ENCODE data around the gene AMN. TPM values are rescaled to one million over a fixed set of nuclear protein-coding genes. Genes with fewer than 3 reads are reported as not detected.

Gene AMN
- total RNA-seq, 1 donor from 2014 or later = 0.35 TPM

- H3K27me3 Mint-ChIP-seq = no peaks in the 10 kb centered on the region
- no peaks in the 10 kb centered on the region for H3K9me3 Mint-ChIP-seq
- no peak overlapping the region for H3K4me3 Mint-ChIP-seq
- peaks cover 4% of the 10 kb centered on the region for H3K36me3 Mint-ChIP-seq (ENCODE audit: low read depth)
- intact Hi-C loops (cut with micrococcal nuclease) = no loop called here
- no peak for DNase-seq
- no peak overlapping the region for H3K27ac Mint-ChIP-seq
- no peaks in the 10 kb centered on the region for H3K4me1 Mint-ChIP-seq
Observed at GRCh38 chr14:102913341-102914211, 8.9 kb upstream of the AMN start.

- intact Hi-C loops (cut with micrococcal nuclease) = loop anchor here (5.0 kb wide), 1 partner anchor 137 kb away; the partner anchor contains the start of gene TRAF3
- Mint-ChIP-seq H3K4me1 (no peaks in the 10 kb centered on the region), H3K27me3 (no peaks in the 10 kb centered on the region), H3K27ac (no peak overlapping the region), H3K36me3 (ENCODE audit: low read depth) (peaks cover 4% of the 10 kb centered on the region), H3K4me3 (no peak overlapping the region), H3K9me3 (no peaks in the 10 kb centered on the region)
- DNase-seq = no peak
Observed at GRCh38 chr14:102914474-102915291, 7.8 kb upstream of the AMN start.

- intact Hi-C loops (cut with micrococcal nuclease) = loop anchor here (5.0 kb wide), 1 partner anchor 138 kb away; the partner anchor contains the start of gene TRAF3
- H3K36me3 Mint-ChIP-seq (ENCODE audit: low read depth) = peaks cover 4% of the 10 kb centered on the region
- H3K4me3 Mint-ChIP-seq = no peak overlapping the region
- H3K9me3 Mint-ChIP-seq = no peaks in the 10 kb centered on the region
- H3K27me3 Mint-ChIP-seq = no peaks in the 10 kb centered on the region
- H3K27ac Mint-ChIP-seq = no peak overlapping the region
- no peak for DNase-seq
- H3K4me1 Mint-ChIP-seq = no peaks in the 10 kb centered on the region
Observed at GRCh38 chr14:102915292-102916110, 7.0 kb upstream of the AMN start.

GRCh38 chr14:102916347-102917055 lies 6.0 kb upstream of the AMN start:
- Mint-ChIP-seq H3K27me3 (no peaks in the 10 kb centered on the region), H3K4me3 (no peak overlapping the region), H3K9me3 (no peaks in the 10 kb centered on the region), H3K27ac (peak overlapping the region; percentile 25), H3K36me3 (ENCODE audit: low read depth) (peaks cover 2% of the 10 kb centered on the region), H3K4me1 (no peaks in the 10 kb centered on the region)
- DNase-seq = no peak
- intact Hi-C loops (cut with micrococcal nuclease) = loop anchor here (5.0 kb wide), 1 partner anchor 139 kb away; the partner anchor contains the start of gene TRAF3

GRCh38 chr14:102917056-102917385 lies 5.4 kb upstream of the AMN start:
- Mint-ChIP-seq H3K36me3 (ENCODE audit: low read depth) (peaks cover 2% of the 10 kb centered on the region), H3K27ac (no peak overlapping the region)

GRCh38 chr14:102917469-102918211 lies 4.8 kb upstream of the AMN start:
- intact Hi-C loops (cut with micrococcal nuclease) = loop anchor here (1.0 to 5.0 kb wide), 2 partner anchors 140 to 223 kb away; partner anchors contain the start of gene TRAF3
- H3K4me1 Mint-ChIP-seq = no peaks in the 10 kb centered on the region
- H3K36me3 Mint-ChIP-seq (ENCODE audit: low read depth) = peaks cover 2% of the 10 kb centered on the region
- H3K27ac Mint-ChIP-seq = no peak overlapping the region
- no peak overlapping the region for H3K4me3 Mint-ChIP-seq
- DNase-seq = peak; percentile 85
- no peaks in the 10 kb centered on the region for H3K27me3 Mint-ChIP-seq
- no peaks in the 10 kb centered on the region for H3K9me3 Mint-ChIP-seq

More at GRCh38 chr14:102917056-102917385, 5.4 kb upstream of the AMN start:
- no peak for DNase-seq
- no peaks in the 10 kb centered on the region for H3K4me1 Mint-ChIP-seq
- no peaks in the 10 kb centered on the region for H3K9me3 Mint-ChIP-seq
- H3K4me3 Mint-ChIP-seq = no peak overlapping the region
- no peaks in the 10 kb centered on the region for H3K27me3 Mint-ChIP-seq
- intact Hi-C loops (cut with micrococcal nuclease) = loop anchor here (5.0 kb wide), 1 partner anchor 140 kb away; the partner anchor contains the start of gene TRAF3

GRCh38 chr14:102918438-102918837 lies 4.0 kb upstream of the AMN start:
- peaks cover 2% of the 10 kb centered on the region for H3K36me3 Mint-ChIP-seq (ENCODE audit: low read depth)
- H3K9me3 Mint-ChIP-seq = no peaks in the 10 kb centered on the region
- H3K4me1 Mint-ChIP-seq = no peaks in the 10 kb centered on the region
- no peak for DNase-seq
- intact Hi-C loops (cut with micrococcal nuclease) = loop anchor here (1.0 to 5.0 kb wide), 2 partner anchors 141 to 224 kb away; partner anchors contain the start of gene TRAF3
- H3K4me3 Mint-ChIP-seq = no peak overlapping the region
- peaks cover 3% of the 10 kb centered on the region for H3K27me3 Mint-ChIP-seq
- H3K27ac Mint-ChIP-seq = no peak overlapping the region

GRCh38 chr14:102920273-102920997 lies 2.0 kb upstream of the AMN start:
- no peak overlapping the region for H3K4me3 Mint-ChIP-seq
- intact Hi-C loops (cut with micrococcal nuclease) = no loop called here
- no peaks in the 10 kb centered on the region for H3K36me3 Mint-ChIP-seq (ENCODE audit: low read depth)
- no peaks in the 10 kb centered on the region for H3K9me3 Mint-ChIP-seq
- no peak overlapping the region for H3K27ac Mint-ChIP-seq
- no peaks in the 10 kb centered on the region for H3K4me1 Mint-ChIP-seq
- H3K27me3 Mint-ChIP-seq = peaks cover 14% of the 10 kb centered on the region
- no peak for DNase-seq

- intact Hi-C loops (cut with micrococcal nuclease) = no loop called here
Observed at GRCh38 chr14:102920998-102921304, 1.5 kb upstream of the AMN start.

GRCh38 chr14:102923201-102923924 lies 900 bp downstream of the AMN start:
- H3K4me3 Mint-ChIP-seq = peak overlapping the region; percentile 51
- H3K27ac Mint-ChIP-seq = no peak overlapping the region
- H3K27me3 Mint-ChIP-seq = peaks cover 36% of the 10 kb centered on the region

More at GRCh38 chr14:102920998-102921304, 1.5 kb upstream of the AMN start:
- Mint-ChIP-seq H3K36me3 (ENCODE audit: low read depth) (no peaks in the 10 kb centered on the region), H3K4me1 (no peaks in the 10 kb centered on the region), H3K4me3 (no peak overlapping the region), H3K9me3 (no peaks in the 10 kb centered on the region), H3K27ac (no peak overlapping the region), H3K27me3 (peaks cover 19% of the 10 kb centered on the region)
- no peak for DNase-seq

GRCh38 chr14:102923925-102924486 lies 1.5 kb downstream of the AMN start:
- no peak overlapping the region for H3K4me3 Mint-ChIP-seq
- intact Hi-C loops (cut with micrococcal nuclease) = no loop called here
- H3K27me3 Mint-ChIP-seq = peaks cover 40% of the 10 kb centered on the region
- DNase-seq = no peak
- H3K36me3 Mint-ChIP-seq (ENCODE audit: low read depth) = no peaks in the 10 kb centered on the region
- H3K9me3 Mint-ChIP-seq = no peaks in the 10 kb centered on the region
- H3K27ac Mint-ChIP-seq = no peak overlapping the region
- peaks cover 2% of the 10 kb centered on the region for H3K4me1 Mint-ChIP-seq

More at GRCh38 chr14:102923201-102923924, 900 bp downstream of the AMN start:
- intact Hi-C loops (cut with micrococcal nuclease) = no loop called here
- no peaks in the 10 kb centered on the region for H3K4me1 Mint-ChIP-seq
- no peaks in the 10 kb centered on the region for H3K36me3 Mint-ChIP-seq (ENCODE audit: low read depth)
- H3K9me3 Mint-ChIP-seq = no peaks in the 10 kb centered on the region
- no peak for DNase-seq

Data from activated CD4-positive, alpha-beta T cell treated with anti-CD3 and anti-CD28 coated beads, Interleukin-2, amount 10 ng/mL, durations not matched to agents 24 days and 14 days (primary cell).